ENCODE data around the gene HOXD3.

DNA sequence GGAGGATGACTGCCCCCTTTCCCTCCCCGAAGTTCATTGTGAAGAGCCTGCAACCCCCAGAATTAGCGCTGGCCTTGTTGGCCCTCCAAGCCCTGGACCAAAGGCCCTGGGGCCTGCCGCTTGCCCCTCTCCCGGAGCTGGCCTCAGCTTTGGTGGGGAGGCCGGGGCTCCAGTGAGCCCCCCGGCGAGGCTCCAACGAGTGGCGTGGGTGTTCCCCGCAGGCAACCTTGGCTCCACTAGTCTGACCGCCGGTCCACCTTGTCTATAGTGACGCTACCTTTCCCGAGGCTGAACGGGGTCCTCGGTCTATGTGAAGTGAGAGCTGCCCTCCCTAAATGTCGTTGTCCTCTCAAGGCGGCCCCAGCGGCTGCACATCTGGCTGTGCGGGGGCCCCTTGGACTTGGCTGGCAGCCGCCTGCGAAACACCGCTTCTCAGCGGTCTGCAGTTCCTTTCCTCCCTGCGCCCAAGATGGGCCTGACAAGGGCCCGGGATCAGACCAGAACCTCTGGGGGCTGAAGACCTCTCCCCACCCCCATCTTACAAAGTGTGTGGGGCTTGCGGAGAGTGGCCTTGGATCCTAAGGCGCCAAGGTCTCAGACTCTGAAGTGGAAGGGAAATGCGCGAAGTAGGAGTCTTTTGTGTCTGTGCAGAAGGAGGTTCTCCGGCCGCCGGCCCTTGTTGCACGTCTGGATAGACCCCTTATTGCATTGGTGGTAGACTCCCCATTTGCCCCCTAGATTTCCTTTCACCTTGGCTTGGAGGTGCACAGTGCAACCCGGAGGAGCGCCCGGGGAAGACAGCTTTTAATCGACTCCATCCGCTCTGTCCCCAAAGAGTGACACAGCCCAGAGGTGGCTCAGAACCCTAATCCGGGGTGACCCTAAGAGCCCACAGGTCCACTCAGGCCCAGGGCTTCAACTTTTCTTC lies 44.5 kb upstream of the HOXD3 start:
- TF ChIP-seq, protein P1, sequence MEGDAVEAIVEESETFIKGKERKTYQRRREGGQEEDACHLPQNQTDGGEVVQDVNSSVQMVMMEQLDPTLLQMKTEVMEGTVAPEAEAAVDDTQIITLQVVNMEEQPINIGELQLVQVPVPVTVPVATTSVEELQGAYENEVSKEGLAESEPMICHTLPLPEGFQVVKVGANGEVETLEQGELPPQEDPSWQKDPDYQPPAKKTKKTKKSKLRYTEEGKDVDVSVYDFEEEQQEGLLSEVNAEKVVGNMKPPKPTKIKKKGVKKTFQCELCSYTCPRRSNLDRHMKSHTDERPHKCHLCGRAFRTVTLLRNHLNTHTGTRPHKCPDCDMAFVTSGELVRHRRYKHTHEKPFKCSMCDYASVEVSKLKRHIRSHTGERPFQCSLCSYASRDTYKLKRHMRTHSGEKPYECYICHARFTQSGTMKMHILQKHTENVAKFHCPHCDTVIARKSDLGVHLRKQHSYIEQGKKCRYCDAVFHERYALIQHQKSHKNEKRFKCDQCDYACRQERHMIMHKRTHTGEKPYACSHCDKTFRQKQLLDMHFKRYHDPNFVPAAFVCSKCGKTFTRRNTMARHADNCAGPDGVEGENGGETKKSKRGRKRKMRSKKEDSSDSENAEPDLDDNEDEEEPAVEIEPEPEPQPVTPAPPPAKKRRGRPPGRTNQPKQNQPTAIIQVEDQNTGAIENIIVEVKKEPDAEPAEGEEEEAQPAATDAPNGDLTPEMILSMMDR (IDR thresholded peaks at IDR 0.05), result no peak
- no peak for TF ChIP-seq POLR2A (IDR thresholded peaks at IDR 0.05)

Measured in Peyer's patch (tissue), 4 donors.